Measurements from ENCODE around the gene SNRK.
A peak's percentile ranks its signal among the peaks of the same experiment; 100 is the strongest.

SNRK gene

GRCh38 chr3:43286115-43286840 is at the start of gene SNRK:
TSS of gene SNRK (plus strand) at chr3:43286540. CDS start at chr3:43303204, 16,664 bp downstream.
- peak; percentile 88 for DNase-seq (ENCODE audit: extremely low read depth, insufficient read length)
- TF ChIP-seq CTCF (IDR thresholded peaks at IDR 0.05; ENCODE audit: insufficient read depth, low read length, poor library complexity, severe bottlenecking), result peak; percentile 13
- Histone ChIP-seq H3K36me3 (ENCODE audit: control insufficient read depth, insufficient read depth, low read length) (no peaks in the 10 kb centered on the region), H3K27me3 (replicated peaks; ENCODE audit: control insufficient read depth, insufficient read depth, low read length) (no peaks in the 10 kb centered on the region; the same call in 1 of the 2 replicates), H3K4me3 (replicated peaks; ENCODE audit: low read depth, low read length) (peak within 1 kb of the TSS; percentile 69)

GRCh38 chr3:43238801-43239200 is 47.5 kb upstream of the SNRK start:
- TF ChIP-seq CTCF (IDR thresholded peaks at IDR 0.05; ENCODE audit: insufficient read depth, low read length, poor library complexity, severe bottlenecking), result no peak
- Histone ChIP-seq H3K4me3 (replicated peaks; ENCODE audit: low read depth, low read length) (no peak overlapping the region), H3K36me3 (ENCODE audit: control insufficient read depth, insufficient read depth, low read length) (no peaks in the 10 kb centered on the region), H3K27me3 (replicated peaks; ENCODE audit: control insufficient read depth, insufficient read depth, low read length) (no peaks in the 10 kb centered on the region; the same call in 1 of the 2 replicates)
- no peak for DNase-seq (ENCODE audit: extremely low read depth, insufficient read length)

- H3K36me3 ChIP-seq (ENCODE audit: control insufficient read depth, insufficient read depth, low read length), result no peaks in the 10 kb centered on the region
- no peaks in the 10 kb centered on the region; the same call in 1 of the 2 replicates for H3K27me3 ChIP-seq (replicated peaks; ENCODE audit: control insufficient read depth, insufficient read depth, low read length)
- TF ChIP-seq CTCF (IDR thresholded peaks at IDR 0.05; ENCODE audit: insufficient read depth, low read length, poor library complexity, severe bottlenecking), result no peak
- no peak overlapping the region for H3K4me3 ChIP-seq (replicated peaks; ENCODE audit: low read depth, low read length)
- DNase-seq (ENCODE audit: extremely low read depth, insufficient read length), result no peak
Observed at GRCh38 chr3:43239755-43240154, 46.6 kb upstream of the SNRK start.

- TF ChIP-seq CTCF (IDR thresholded peaks at IDR 0.05; ENCODE audit: insufficient read depth, low read length, poor library complexity, severe bottlenecking), result no peak
Observed at GRCh38 chr3:43243590-43244587, 42.5 kb upstream of the SNRK start.

GRCh38 chr3:43244694-43245093 is 41.6 kb upstream of the SNRK start:
- no peaks in the 10 kb centered on the region for H3K36me3 ChIP-seq (ENCODE audit: control insufficient read depth, insufficient read depth, low read length)
- DNase-seq (ENCODE audit: extremely low read depth, insufficient read length), result no peak
- TF ChIP-seq CTCF (IDR thresholded peaks at IDR 0.05; ENCODE audit: insufficient read depth, low read length, poor library complexity, severe bottlenecking), result no peak
- no peaks in the 10 kb centered on the region; the same call in 1 of the 2 replicates for H3K27me3 ChIP-seq (replicated peaks; ENCODE audit: control insufficient read depth, insufficient read depth, low read length)
- H3K4me3 ChIP-seq (replicated peaks; ENCODE audit: low read depth, low read length), result no peak overlapping the region

More at GRCh38 chr3:43243590-43244587, 42.5 kb upstream of the SNRK start:
- Histone ChIP-seq H3K27me3 (replicated peaks; ENCODE audit: control insufficient read depth, insufficient read depth, low read length) (no peaks in the 10 kb centered on the region; the same call in 1 of the 2 replicates), H3K4me3 (replicated peaks; ENCODE audit: low read depth, low read length) (no peak overlapping the region), H3K36me3 (ENCODE audit: control insufficient read depth, insufficient read depth, low read length) (no peaks in the 10 kb centered on the region)
- DNase-seq (ENCODE audit: extremely low read depth, insufficient read length), result no peak

All from GM06990 (cell line).